HCT116 (cell line): ENCODE measurements around the gene COL26A1. TPM values are rescaled to one million over a fixed set of nuclear protein-coding genes. Genes with fewer than 3 reads are reported as not detected.

Experiments used
- ATAC-seq: fragments of 200-7000 bp; cut with Tn5 transposase; 2 replicates; pipeline ENCODE4 v1.9.1; 2020; ENCODE audit warnings: mild to moderate bottlenecking, moderate library complexity
- BruUV-seq: library from RNA; stranded (reverse); fragments of 400-500 nt; replicated peaks from 2 replicates; lab custom pipeline; 2021; lab: Mats Ljungman, UMichigan
- CTCF ChIA-PET: fragments of 300-600 bp; sonication (Branson Sonifier 250); formaldehyde crosslinking; loops from one replicate; lab custom pipeline; 2021; ENCODE audit warnings: antibody characterized with exemption; lab: Charles Lee
- POLR2A ChIA-PET: fragments of 300-600, 350-600 bp; sonication (Branson Sonifier 250); formaldehyde crosslinking; loops from one replicate; lab custom pipeline; 2021; ENCODE audit warnings: antibody characterized with exemption; lab: Charles Lee
- RAD21 ChIA-PET, 2 experiments: fragments of 300-600 bp; sonication (Branson Sonifier 250); formaldehyde crosslinking; loops; one replicate each; lab custom pipeline; 2023; ENCODE audit warnings: low total read pairs in 2 of 2; ENCODE audit not compliant: uncharacterized antibody in 2 of 2, unreplicated experiment in 2 of 2, low non-redundant PET in 1 of 2; lab: Charles Lee
- DNase-seq: peaks from one replicate; pipeline ENCODE4 v3.0.0-alpha.2; 2010; ENCODE audit warnings: low read depth, low spot score
- H2AFZ ChIP-seq: fragments of 200-600 bp; shearing (Covaris generic), sonication (generic); 2 replicates; pipeline ENCODE4 v1.6.1; 2017; ENCODE audit warnings: low read depth, mixed run types, mixed read lengths, antibody characterized with exemption, low read length; ENCODE audit not compliant: poor library complexity, severe bottlenecking
- H3K27ac ChIP-seq: 2 replicates; pipeline ENCODE4 v1.5.1; 2012; ENCODE audit warnings: low read depth, low read length
- H3K27me3 ChIP-seq: fragments of 200-600 bp; sonication (generic); 2 replicates; pipeline ENCODE4 v1.6.1; 2016; ENCODE audit warnings: mixed run types, low read length, mixed read lengths; ENCODE audit not compliant: insufficient read depth
- H3K36me3 ChIP-seq, 2 experiments: fragments of 200-500 bp in 1 of 2; fragments of 200-600 bp in 1 of 2; sonication (Bioruptor generic) in 1 of 2; sonication (generic) in 1 of 2; 2 replicates each; pipeline versions ENCODE4 v1.5.1 to v1.6.1; 2014 to 2016; ENCODE audit warnings: low read length in 2 of 2, inconsistent platforms in 1 of 2, mixed read lengths in 1 of 2, mixed run types in 1 of 2; ENCODE audit not compliant: insufficient read depth in 2 of 2, control insufficient read depth in 1 of 2
- H3K4me1 ChIP-seq, 2 experiments: fragments of 200-600 bp in 1 of 2; sonication (generic) in 1 of 2; 2 replicates each; pipeline versions ENCODE4 v1.5.1 to v1.6.1; 2012 to 2017; ENCODE audit warnings: low read length in 2 of 2, inconsistent platforms in 1 of 2, mild to moderate bottlenecking in 1 of 2, mixed read lengths in 1 of 2, mixed run types in 1 of 2, moderate library complexity in 1 of 2; ENCODE audit not compliant: insufficient read depth in 2 of 2, control insufficient read depth in 1 of 2
- H3K4me2 ChIP-seq: fragments of 200-600 bp; sonication (generic); 2 replicates; pipeline ENCODE4 v1.6.1; 2017; ENCODE audit warnings: mixed run types, low read length, mixed read lengths
- H3K4me3 ChIP-seq, 2 experiments: fragments of 200-600 bp in 1 of 2; sonication (generic) in 1 of 2; replicated peaks in 1 of 2; 2 replicates each; pipeline ENCODE4 v1.5.1; 2011 to 2016; ENCODE audit warnings: low read length in 2 of 2, control low read depth in 1 of 2, low read depth in 1 of 2, mild to moderate bottlenecking in 1 of 2, mixed read lengths in 1 of 2, mixed run types in 1 of 2
- H3K79me2 ChIP-seq: fragments of 200-600 bp; sonication (generic); 2 replicates; pipeline ENCODE4 v1.6.1; 2017; ENCODE audit warnings: mild to moderate bottlenecking, mixed run types, low read length, moderate library complexity, mixed read lengths; ENCODE audit not compliant: insufficient read depth
- H3K9ac ChIP-seq: fragments of 200-600 bp; sonication (generic); 2 replicates; pipeline ENCODE4 v1.6.1; 2016; ENCODE audit warnings: low read length, mixed read lengths
- H3K9me2 ChIP-seq: fragments of 200-600 bp; sonication (generic), shearing (Covaris generic); 2 replicates; pipeline ENCODE4 v1.6.1; 2017; ENCODE audit warnings: mixed run types, mild to moderate bottlenecking, moderate library complexity; ENCODE audit not compliant: insufficient read depth
- H3K9me3 ChIP-seq, 2 experiments: fragments of 200-500 bp in 1 of 2; fragments of 200-600 bp in 1 of 2; sonication (Bioruptor generic) in 1 of 2; sonication (generic) in 1 of 2; 2 replicates each; pipeline ENCODE4 v1.6.1; 2014 to 2017; ENCODE audit warnings: low read length in 2 of 2, mixed read lengths in 2 of 2, inconsistent platforms in 1 of 2, low read depth in 1 of 2, mild to moderate bottlenecking in 1 of 2, mixed run types in 1 of 2, moderate library complexity in 1 of 2; ENCODE audit not compliant: control insufficient read depth in 1 of 2, insufficient read depth in 1 of 2
- H4K20me1 ChIP-seq: fragments of 200-600 bp; sonication (generic), shearing (Covaris generic); 2 replicates; pipeline ENCODE4 v1.6.1; 2017; ENCODE audit warnings: mixed run types, mild to moderate bottlenecking, moderate library complexity; ENCODE audit not compliant: insufficient read depth
- CBX3 ChIP-seq: IDR thresholded peaks from 2 replicates; pipeline ENCODE4 v1.6.1; 2012; ENCODE audit warnings: low read depth
- POLR2A ChIP-seq: IDR thresholded peaks from 2 replicates; pipeline ENCODE4 v1.7.0; 2011; ENCODE audit warnings: borderline replicate concordance; ENCODE audit not compliant: insufficient read depth, insufficient read length; ENCODE audit errors: extremely low read depth
- TCF7L2 ChIP-seq: IDR thresholded peaks from 2 replicates; pipeline ENCODE4 v1.7.0; 2011; ENCODE audit warnings: borderline replicate concordance, inconsistent platforms; ENCODE audit not compliant: insufficient read depth, insufficient read length; ENCODE audit errors: extremely low read depth
- ZFX ChIP-seq: fragments of 450-650 bp; IDR thresholded peaks from 2 replicates; pipeline ENCODE4 v1.6.1; 2017
- intact Hi-C: fragments of 100-400 bp; cut with micrococcal nuclease; formaldehyde crosslinking; loops from 2 replicates; pipeline ENCODE4 v1.10.0; 2022
- total RNA-seq: library from RNA; stranded (reverse); gene quantifications from one replicate; pipeline ENCODE4 v1.2.1, GENCODE V29; 2021; ENCODE audit not compliant: unreplicated experiment

The COL26A1 gene
- total RNA-seq, 1 experiment from 2014 or later: 0.27 TPM

DNA sequence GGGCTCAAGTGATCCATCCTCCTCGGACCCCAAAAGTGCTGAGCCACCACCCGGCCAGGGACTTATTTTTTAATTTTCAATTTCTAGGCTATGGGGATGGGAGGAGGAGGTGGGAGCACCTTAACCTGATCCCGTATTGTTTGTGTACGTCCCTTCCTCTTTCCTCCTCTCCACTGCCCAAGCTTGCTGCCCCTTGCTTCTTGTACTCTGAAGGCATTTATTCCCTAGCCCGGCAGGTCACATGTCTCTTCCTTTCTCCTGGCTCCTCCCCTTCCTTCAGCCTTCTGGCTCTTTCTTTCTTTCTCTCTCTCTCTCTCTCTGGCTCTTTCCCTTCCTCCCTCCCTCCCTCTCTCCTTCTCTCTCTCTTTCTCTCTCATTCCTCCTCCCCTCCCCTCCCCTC is 56.0 kb downstream of the COL26A1 start:
- 0 out of 2 replicates have a peak, but pooled peaks have one; percentile 33 for ATAC-seq
- no peaks in the 10 kb centered on the region for H3K9me3 ChIP-seq
- no peaks in the 10 kb centered on the region for H4K20me1 ChIP-seq
- H3K79me2 ChIP-seq: no peaks in the 10 kb centered on the region
- H3K9me2 ChIP-seq: no peaks in the 10 kb centered on the region
- no peak overlapping the region for H3K4me3 ChIP-seq
- CTCF ChIA-PET: no interaction called here
- no peak for TF ChIP-seq POLR2A
- no peak for TF ChIP-seq TCF7L2
- no peak overlapping the region for H2AFZ ChIP-seq
- no peak overlapping the region for H3K27ac ChIP-seq
- no peaks in the 10 kb centered on the region for H3K27me3 ChIP-seq
- H3K36me3 ChIP-seq: no peaks in the 10 kb centered on the region
- no TSS peak for BruUV-seq
- H3K4me1 ChIP-seq: peaks cover 12 to 32% of the 10 kb centered on the region in 2 experiments
- RAD21 ChIA-PET: interaction anchor here in 1 of 2 experiments (0.9 kb wide), 1 partner anchor 28 kb away, joined by 5 read pairs; no protein-coding TSS in a partner anchor
- H3K9ac ChIP-seq: no peak overlapping the region
- H3K4me2 ChIP-seq: no peak overlapping the region
- DNase-seq: no peak
- intact Hi-C loops: no loop called here
- POLR2A ChIA-PET: no interaction called here

DNA sequence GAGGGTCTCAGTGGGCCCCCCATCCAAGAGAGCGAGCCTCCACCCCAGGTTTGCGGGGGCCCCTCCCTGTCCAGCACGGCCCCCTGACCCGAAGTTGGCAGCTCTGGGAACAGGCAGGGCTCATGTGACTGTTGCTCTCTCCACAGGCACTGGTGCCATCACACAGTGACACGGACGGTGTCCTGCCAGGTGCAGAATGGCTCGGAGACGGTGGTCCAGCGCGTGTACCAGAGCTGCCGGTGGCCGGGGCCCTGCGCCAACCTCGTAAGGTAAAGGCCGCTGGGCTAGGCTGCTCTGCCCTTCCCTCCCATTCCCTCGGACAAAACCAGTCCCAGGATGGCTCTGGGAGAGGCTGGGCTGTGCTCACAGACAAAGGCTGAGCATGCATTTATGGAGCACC is 57.2 kb downstream of the COL26A1 start:
- H3K9me3 ChIP-seq: no peaks in the 10 kb centered on the region
- no peak overlapping the region for H2AFZ ChIP-seq
- POLR2A ChIA-PET: no interaction called here
- H3K79me2 ChIP-seq: no peaks in the 10 kb centered on the region
- ATAC-seq: no peak
- intact Hi-C loops: no loop called here
- no TSS peak for BruUV-seq
- H4K20me1 ChIP-seq: no peaks in the 10 kb centered on the region
- DNase-seq: no peak
- CTCF ChIA-PET: no interaction called here
- no peak overlapping the region for H3K9ac ChIP-seq
- H3K4me3 ChIP-seq: no peak overlapping the region
- no peaks in the 10 kb centered on the region for H3K9me2 ChIP-seq
- H3K36me3 ChIP-seq: no peaks in the 10 kb centered on the region
- H3K27ac ChIP-seq: no peak overlapping the region
- RAD21 ChIA-PET: no interaction called here
- peaks cover 12 to 32% of the 10 kb centered on the region in 2 experiments for H3K4me1 ChIP-seq
- no peak overlapping the region for H3K4me2 ChIP-seq
- TF ChIP-seq ZFX: no peak
- no peak for TF ChIP-seq CBX3
- TF ChIP-seq, all 23 proteins: peak for 0
- H3K27me3 ChIP-seq: no peaks in the 10 kb centered on the region
